Activated CD4-positive, alpha-beta T cell treated with anti-CD3 and anti-CD28 coated beads for 36 hours (primary cell): ENCODE measurements around the gene KCNE4. TPM values are rescaled to one million over a fixed set of nuclear protein-coding genes. Genes with fewer than 3 reads are reported as not detected.
"Not testable (repeated sequence)": the region's sequence is repeated elsewhere in the genome, so short reads cannot be mapped to it uniquely, and the experiment has no call there.

ENCODE experiments used
- ATAC-seq: fragments of 200-7000 bp; cut with Tn5 transposase; one replicate; pipeline ENCODE4 v1.10.0; 2021; ENCODE audit warnings: mild to moderate bottlenecking, moderate library complexity
- CTCF ChIA-PET: fragments of 350-600 bp; sonication (Branson Sonifier 250); formaldehyde crosslinking; loops from one replicate; lab custom pipeline; 2021; ENCODE audit warnings: antibody characterized with exemption; lab: Charles Lee
- POLR2A ChIA-PET: fragments of 350-600 bp; sonication (Branson Sonifier 250); formaldehyde crosslinking; loops from one replicate; lab custom pipeline; 2021; ENCODE audit warnings: antibody characterized with exemption, inconsistent platforms; lab: Charles Lee
- DNase-seq: peaks from one replicate; pipeline ENCODE4 v3.0.0-alpha.2; 2020
- H3K27ac Mint-ChIP-seq: one replicate; pipeline ENCODE4 v1.8.0; 2021; ENCODE audit warnings: mixed read lengths
- H3K27me3 Mint-ChIP-seq: one replicate; pipeline ENCODE4 v1.8.0; 2021; ENCODE audit warnings: mixed read lengths
- H3K36me3 Mint-ChIP-seq: one replicate; pipeline ENCODE4 v1.8.0; 2021; ENCODE audit warnings: low read depth, mixed read lengths
- H3K4me1 Mint-ChIP-seq: one replicate; pipeline ENCODE4 v1.8.0; 2021; ENCODE audit warnings: mixed read lengths
- H3K4me3 Mint-ChIP-seq: one replicate; pipeline ENCODE4 v1.8.0; 2021; ENCODE audit warnings: mild to moderate bottlenecking, moderate library complexity, mixed read lengths
- H3K9me3 Mint-ChIP-seq: one replicate; pipeline ENCODE4 v1.8.0; 2021; ENCODE audit warnings: low read depth, mixed read lengths
- intact Hi-C, 2 experiments: fragments of 100-400 bp; cut with DNase I in 1 of 2; cut with micrococcal nuclease in 1 of 2; formaldehyde crosslinking; loops; one replicate each; pipeline versions ENCODE4 v1.14.2 to v1.15.1; 2022 to 2024; cut with DNase I, micrococcal nuclease
- total RNA-seq, 2 experiments: library from RNA; stranded (reverse); gene quantifications; one replicate each; pipeline ENCODE4 v1.2.3, GENCODE V29; 2021

KCNE4 gene
- total RNA-seq, 2 experiments from 2014 or later, result not detected

DNA sequence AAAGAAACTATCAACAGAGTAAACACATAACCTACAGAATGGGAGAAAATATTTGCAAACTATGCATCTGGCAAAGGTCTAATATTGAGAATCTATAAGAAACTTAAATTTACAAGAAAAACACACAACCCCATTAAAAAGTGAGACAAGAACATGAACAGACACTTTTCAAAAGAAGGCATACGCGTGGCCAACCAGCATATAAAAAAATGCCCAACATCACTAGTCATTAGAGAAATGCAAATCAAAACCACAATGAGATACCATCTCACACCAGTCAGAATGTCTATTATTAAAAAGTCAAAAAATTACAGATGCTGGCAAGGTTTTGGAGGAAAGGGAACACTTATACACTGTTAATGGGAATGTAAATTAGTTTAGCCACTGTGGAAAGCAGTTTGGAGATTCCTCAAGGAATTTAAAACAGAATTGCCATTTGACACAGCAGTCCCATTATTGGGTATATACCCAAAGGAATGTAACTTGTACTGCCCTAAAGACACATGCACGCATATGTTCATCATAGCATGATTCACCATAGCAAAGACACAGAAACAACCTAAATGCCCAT lies 28.9 kb downstream of the KCNE4 start:
- H3K4me3 Mint-ChIP-seq, DNase-seq, H3K27me3 Mint-ChIP-seq, H3K36me3 Mint-ChIP-seq, H3K4me1 Mint-ChIP-seq, H3K27ac Mint-ChIP-seq, H3K9me3 Mint-ChIP-seq, ATAC-seq, CTCF ChIA-PET, POLR2A ChIA-PET, intact Hi-C loops: not testable (repeated sequence)

DNA sequence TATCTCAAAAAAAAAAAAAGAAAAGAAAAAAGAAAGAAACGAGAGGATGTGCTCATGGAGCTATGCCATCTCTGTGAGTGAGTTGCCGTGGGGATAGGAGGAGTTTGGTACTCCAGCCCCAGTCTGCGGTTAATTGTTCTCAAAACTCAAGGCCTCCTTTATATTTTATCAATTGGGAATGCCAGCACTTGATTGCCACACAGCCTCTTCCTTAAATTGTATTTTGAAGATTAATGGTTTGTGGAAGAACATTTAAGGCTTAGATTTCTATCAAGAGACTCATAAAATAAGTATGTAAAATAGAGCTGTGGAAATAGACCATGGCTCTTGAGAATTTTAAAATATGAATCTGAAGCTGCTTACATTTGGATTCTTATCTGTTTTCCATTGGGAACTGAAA lies 29.8 kb downstream of the KCNE4 start:
- Mint-ChIP-seq H3K36me3 (no peaks in the 10 kb centered on the region), H3K27me3 (peaks cover 1% of the 10 kb centered on the region), H3K9me3 (no peaks in the 10 kb centered on the region), H3K27ac (no peak overlapping the region), H3K4me3 (no peak overlapping the region), H3K4me1 (no peaks in the 10 kb centered on the region)
- intact Hi-C loops, result no loop called here
- CTCF ChIA-PET, result no interaction called here
- DNase-seq (no peak), ATAC-seq (no peak)
- POLR2A ChIA-PET, result no interaction called here

GRCh38 chr2:223082706-223083105 lies 30.7 kb downstream of the KCNE4 start:
- ChIA-PET POLR2A (no interaction called here), CTCF (no interaction called here)
- Mint-ChIP-seq H3K36me3 (no peaks in the 10 kb centered on the region), H3K27ac (no peak overlapping the region), H3K4me3 (no peak overlapping the region), H3K27me3 (peaks cover 1% of the 10 kb centered on the region), H3K4me1 (no peaks in the 10 kb centered on the region), H3K9me3 (no peaks in the 10 kb centered on the region)
- ATAC-seq (no peak), DNase-seq (no peak)
- intact Hi-C loops, result no loop called here

- no peak overlapping the region for H3K27ac Mint-ChIP-seq
- H3K36me3 Mint-ChIP-seq, result no peaks in the 10 kb centered on the region
Observed at GRCh38 chr2:223083402-223084070, 31.5 kb downstream of the KCNE4 start.

DNA sequence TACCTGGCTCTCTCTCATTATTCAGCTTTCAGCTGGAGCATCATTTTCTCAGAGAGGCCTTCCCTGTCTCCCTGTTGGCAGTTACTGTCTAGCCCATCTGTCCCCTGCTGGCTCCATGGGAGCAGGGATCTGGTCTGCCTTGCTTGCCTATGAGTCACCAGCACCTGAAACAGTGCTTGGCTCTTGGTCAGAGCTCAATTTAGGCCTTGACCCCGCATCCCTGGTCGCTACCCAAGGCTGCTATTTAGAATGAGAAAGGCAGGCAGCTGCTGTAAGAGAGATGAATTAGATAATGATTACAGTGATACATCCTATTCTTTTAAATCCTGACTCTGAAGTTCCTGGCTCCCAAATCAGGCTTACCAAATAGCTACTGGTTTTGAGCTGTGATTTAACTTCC lies 32.9 kb downstream of the KCNE4 start:
- intact Hi-C loops, result no loop called here
- no peak for DNase-seq

More at GRCh38 chr2:223083402-223084070, 31.5 kb downstream of the KCNE4 start:
- DNase-seq, result no peak
- CTCF ChIA-PET, result no interaction called here
- intact Hi-C loops, result no loop called here
- Mint-ChIP-seq H3K27me3 (peaks cover 1% of the 10 kb centered on the region), H3K9me3 (no peaks in the 10 kb centered on the region), H3K4me3 (no peak overlapping the region), H3K4me1 (no peaks in the 10 kb centered on the region)
- POLR2A ChIA-PET, result no interaction called here
- ATAC-seq, result no peak

DNA sequence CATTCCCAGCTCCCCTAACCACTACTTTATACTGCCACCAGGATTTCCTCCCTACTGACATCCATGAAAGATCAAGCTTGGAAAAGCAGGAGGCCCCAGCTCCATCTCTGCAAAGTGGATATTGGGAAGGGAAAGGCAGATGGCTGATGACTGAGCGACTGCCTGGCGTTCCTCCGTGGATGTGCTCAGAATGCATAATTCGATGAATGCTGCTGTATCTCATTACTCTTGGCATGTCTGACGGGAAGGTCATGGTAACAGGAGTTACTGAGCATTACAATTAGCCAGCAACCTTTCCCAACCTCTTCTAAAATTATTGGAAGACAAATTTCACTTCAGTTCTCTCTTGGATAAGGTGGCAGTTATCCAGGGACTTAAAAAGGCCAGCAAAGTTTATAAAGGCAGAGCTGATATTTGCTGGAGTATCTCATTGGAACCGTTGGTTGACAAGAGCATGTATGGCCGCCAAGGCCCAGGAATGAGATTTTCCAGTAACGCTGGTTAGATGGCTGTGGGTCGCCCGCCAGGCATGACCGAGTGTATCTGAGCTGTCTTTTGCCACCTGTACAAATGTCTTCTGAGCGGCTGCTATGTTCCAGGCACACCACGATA lies 34.5 kb downstream of the KCNE4 start:
- Mint-ChIP-seq H3K4me1 (no peaks in the 10 kb centered on the region), H3K36me3 (no peaks in the 10 kb centered on the region), H3K4me3 (no peak overlapping the region), H3K27me3 (no peaks in the 10 kb centered on the region), H3K27ac (no peak overlapping the region), H3K9me3 (no peaks in the 10 kb centered on the region)
- DNase-seq (no peak), ATAC-seq (no peak)
- ChIA-PET POLR2A (interaction anchor here (0.5 to 0.7 kb wide), 2 partner anchors 57 to 900 kb away, joined by 3 to 4 read pairs; no protein-coding TSS in a partner anchor), CTCF (no interaction called here)
- intact Hi-C loops, result no loop called here

More for the DNA sequence above, 32.9 kb downstream of the KCNE4 start:
- POLR2A ChIA-PET, result no interaction called here
- H3K36me3 Mint-ChIP-seq, result no peaks in the 10 kb centered on the region
- no peaks in the 10 kb centered on the region for H3K9me3 Mint-ChIP-seq
- CTCF ChIA-PET, result interaction anchor here (0.6 kb wide), 1 partner anchor 465 kb away, joined by 3 read pairs; no protein-coding TSS in a partner anchor
- H3K4me3 Mint-ChIP-seq, result no peak overlapping the region
- H3K27ac Mint-ChIP-seq, result no peak overlapping the region
- no peak for ATAC-seq
- H3K27me3 Mint-ChIP-seq, result no peaks in the 10 kb centered on the region
- no peaks in the 10 kb centered on the region for H3K4me1 Mint-ChIP-seq

DNA sequence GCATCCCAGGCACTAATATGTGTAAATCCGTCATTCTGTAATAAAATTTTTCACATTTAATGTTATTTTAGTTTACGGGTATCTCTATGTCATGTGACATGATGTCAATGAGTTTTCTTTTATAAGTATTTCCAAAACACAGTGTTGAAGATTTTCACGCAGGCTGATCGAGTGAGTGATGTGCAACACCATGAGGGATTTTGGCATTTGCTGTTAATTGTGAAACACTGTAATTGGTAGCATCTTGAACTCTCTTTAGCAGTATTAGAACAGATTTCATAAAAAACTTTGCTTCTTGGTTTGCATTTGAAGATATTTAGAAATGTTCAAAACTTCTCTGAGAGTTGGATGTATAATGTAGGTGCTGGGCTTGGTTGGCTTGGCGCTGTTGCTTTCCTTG lies 35.5 kb downstream of the KCNE4 start:
- ATAC-seq (no peak), DNase-seq (no peak)
- Mint-ChIP-seq H3K36me3 (no peaks in the 10 kb centered on the region), H3K4me3 (no peak overlapping the region), H3K9me3 (no peaks in the 10 kb centered on the region), H3K4me1 (no peaks in the 10 kb centered on the region), H3K27ac (no peak overlapping the region), H3K27me3 (peaks cover 4% of the 10 kb centered on the region)
- POLR2A ChIA-PET, result no interaction called here
- CTCF ChIA-PET, result no interaction called here
- intact Hi-C loops, result no loop called here

DNA sequence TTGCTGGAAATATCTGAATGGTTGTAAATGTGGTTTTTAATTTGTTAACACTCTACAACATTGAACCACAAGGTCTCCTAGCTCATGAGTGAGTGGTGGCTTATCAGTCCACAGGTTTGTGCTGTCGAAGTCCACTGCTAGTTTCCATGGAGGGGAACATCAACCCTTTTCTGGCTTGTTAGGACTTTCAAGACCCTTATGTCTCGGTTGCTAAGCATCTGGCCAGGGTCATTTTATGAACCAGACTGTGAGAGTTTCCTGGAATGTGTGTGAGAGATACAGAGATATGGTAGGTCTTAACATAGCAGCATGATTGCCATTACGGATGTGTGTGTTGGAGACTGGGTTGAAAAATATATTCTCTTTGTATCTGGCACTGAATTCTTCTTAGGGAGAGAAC lies 36.9 kb downstream of the KCNE4 start:
- no peak for DNase-seq
- Mint-ChIP-seq H3K9me3 (no peaks in the 10 kb centered on the region), H3K27ac (no peak overlapping the region), H3K27me3 (peaks cover 4% of the 10 kb centered on the region), H3K36me3 (no peaks in the 10 kb centered on the region), H3K4me3 (no peak overlapping the region), H3K4me1 (no peaks in the 10 kb centered on the region)
- POLR2A ChIA-PET, result no interaction called here
- CTCF ChIA-PET, result no interaction called here
- intact Hi-C loops, result no loop called here
- ATAC-seq, result no peak

DNA sequence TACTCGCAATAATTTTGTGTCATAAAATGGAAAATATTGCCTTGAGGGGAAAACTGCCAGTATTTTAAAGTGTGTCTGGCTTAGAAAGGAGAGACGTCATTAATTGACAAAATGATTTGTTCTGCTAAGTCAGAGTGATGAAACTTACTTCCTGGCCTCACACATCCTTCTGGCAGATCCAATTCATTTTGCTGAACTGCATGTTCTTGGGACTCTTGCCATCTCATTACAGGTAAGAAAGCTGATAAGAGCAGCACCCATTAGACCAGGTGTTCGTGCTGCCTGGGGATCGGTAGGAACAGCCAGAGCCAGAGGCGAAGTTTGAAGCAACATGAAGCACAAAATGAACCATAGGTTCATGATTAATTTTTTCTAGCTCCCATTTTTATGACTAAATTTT lies 38.0 kb downstream of the KCNE4 start:
- Mint-ChIP-seq H3K4me3 (no peak overlapping the region), H3K27ac (no peak overlapping the region), H3K4me1 (no peaks in the 10 kb centered on the region), H3K9me3 (no peaks in the 10 kb centered on the region), H3K27me3 (peaks cover 4% of the 10 kb centered on the region), H3K36me3 (no peaks in the 10 kb centered on the region)
- no peak for DNase-seq
- ATAC-seq, result no peak
- intact Hi-C loops, result no loop called here
- ChIA-PET POLR2A (no interaction called here), CTCF (interaction anchor here (0.6 kb wide), 1 partner anchor 90 kb away, joined by 4 read pairs; no protein-coding TSS in a partner anchor)

DNA sequence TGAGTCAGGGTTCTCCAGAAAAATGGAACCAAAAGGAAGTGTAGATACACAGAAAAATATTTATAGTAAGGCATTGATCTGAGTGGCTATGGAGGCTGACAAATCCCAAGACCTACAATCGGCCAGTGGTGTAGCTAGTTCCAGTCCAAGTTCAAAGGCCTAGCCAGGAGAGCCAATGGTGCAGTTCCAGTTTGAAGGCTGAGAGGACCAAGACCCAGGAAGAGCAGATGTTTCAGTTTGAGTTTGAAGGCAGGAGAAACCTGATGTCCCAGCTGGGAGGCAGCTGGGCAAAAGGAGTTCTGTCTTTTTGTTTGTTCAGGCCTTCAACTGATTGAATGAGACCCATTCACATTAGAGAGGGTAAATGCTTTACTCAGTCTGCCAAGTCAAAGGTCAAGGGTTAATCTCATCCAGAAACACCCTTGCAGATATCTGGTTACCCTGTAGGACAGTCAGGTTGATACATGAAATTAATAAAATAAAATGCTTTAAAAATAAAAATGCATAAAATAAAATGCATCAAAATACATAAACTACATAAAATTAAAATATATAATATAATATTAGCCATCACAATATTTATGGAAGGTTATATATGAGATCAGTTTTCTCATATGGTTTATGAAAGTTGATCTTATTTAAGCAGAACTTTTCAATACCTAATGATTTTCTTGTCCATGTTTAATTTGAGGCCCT lies 38.7 kb downstream of the KCNE4 start:
- ATAC-seq (no peak), DNase-seq (no peak)
- peaks cover 6% of the 10 kb centered on the region for H3K27me3 Mint-ChIP-seq
- H3K4me3 Mint-ChIP-seq, result no peak overlapping the region
- intact Hi-C loops, result no loop called here
- ChIA-PET CTCF (no interaction called here), POLR2A (no interaction called here)
- H3K36me3 Mint-ChIP-seq, result no peaks in the 10 kb centered on the region
- H3K4me1 Mint-ChIP-seq, result no peaks in the 10 kb centered on the region
- no peak overlapping the region for H3K27ac Mint-ChIP-seq
- H3K9me3 Mint-ChIP-seq, result no peaks in the 10 kb centered on the region

- Mint-ChIP-seq H3K4me3 (no peak overlapping the region), H3K36me3 (no peaks in the 10 kb centered on the region), H3K27me3 (peaks cover 8% of the 10 kb centered on the region), H3K27ac (no peak overlapping the region), H3K4me1 (no peaks in the 10 kb centered on the region), H3K9me3 (no peaks in the 10 kb centered on the region)
- intact Hi-C loops, result no loop called here
- ATAC-seq, result no peak
- no peak for DNase-seq
- ChIA-PET POLR2A (no interaction called here), CTCF (interaction anchor here (0.5 kb wide), 1 partner anchor 380 kb away, joined by 3 read pairs; no protein-coding TSS in a partner anchor)
Observed at GRCh38 chr2:223092667-223093066, 40.7 kb downstream of the KCNE4 start.
